ENCODE data around the gene ACAN.

ACAN gene

GRCh38 chr15:88839961-88840360 is 36.7 kb downstream of the ACAN start:
- TF ChIP-seq, protein P1, sequence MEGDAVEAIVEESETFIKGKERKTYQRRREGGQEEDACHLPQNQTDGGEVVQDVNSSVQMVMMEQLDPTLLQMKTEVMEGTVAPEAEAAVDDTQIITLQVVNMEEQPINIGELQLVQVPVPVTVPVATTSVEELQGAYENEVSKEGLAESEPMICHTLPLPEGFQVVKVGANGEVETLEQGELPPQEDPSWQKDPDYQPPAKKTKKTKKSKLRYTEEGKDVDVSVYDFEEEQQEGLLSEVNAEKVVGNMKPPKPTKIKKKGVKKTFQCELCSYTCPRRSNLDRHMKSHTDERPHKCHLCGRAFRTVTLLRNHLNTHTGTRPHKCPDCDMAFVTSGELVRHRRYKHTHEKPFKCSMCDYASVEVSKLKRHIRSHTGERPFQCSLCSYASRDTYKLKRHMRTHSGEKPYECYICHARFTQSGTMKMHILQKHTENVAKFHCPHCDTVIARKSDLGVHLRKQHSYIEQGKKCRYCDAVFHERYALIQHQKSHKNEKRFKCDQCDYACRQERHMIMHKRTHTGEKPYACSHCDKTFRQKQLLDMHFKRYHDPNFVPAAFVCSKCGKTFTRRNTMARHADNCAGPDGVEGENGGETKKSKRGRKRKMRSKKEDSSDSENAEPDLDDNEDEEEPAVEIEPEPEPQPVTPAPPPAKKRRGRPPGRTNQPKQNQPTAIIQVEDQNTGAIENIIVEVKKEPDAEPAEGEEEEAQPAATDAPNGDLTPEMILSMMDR (IDR thresholded peaks at IDR 0.05; ENCODE audit: insufficient read depth, low read length, poor library complexity, severe bottlenecking), result no peak
- Histone ChIP-seq H3K4me3 (replicated peaks; ENCODE audit: low read depth, low read length) (no peak overlapping the region), H3K27me3 (replicated peaks; ENCODE audit: control insufficient read depth, insufficient read depth, low read length) (no peaks in the 10 kb centered on the region), H3K36me3 (ENCODE audit: control insufficient read depth, insufficient read depth, low read length) (no peaks in the 10 kb centered on the region)
- DNase-seq (ENCODE audit: extremely low read depth, insufficient read length), result no peak

- TF ChIP-seq, protein P1 (IDR thresholded peaks at IDR 0.05; ENCODE audit: insufficient read depth, low read length, poor library complexity, severe bottlenecking), result no peak
- no peak for DNase-seq (ENCODE audit: extremely low read depth, insufficient read length)
- H3K4me3 ChIP-seq (replicated peaks; ENCODE audit: low read depth, low read length), result no peak overlapping the region
- no peaks in the 10 kb centered on the region for H3K36me3 ChIP-seq (ENCODE audit: control insufficient read depth, insufficient read depth, low read length)
- H3K27me3 ChIP-seq (replicated peaks; ENCODE audit: control insufficient read depth, insufficient read depth, low read length), result no peaks in the 10 kb centered on the region
These were observed 38.0 kb downstream of the ACAN start for GRCh38 chr15:88841236-88841635.

DNA sequence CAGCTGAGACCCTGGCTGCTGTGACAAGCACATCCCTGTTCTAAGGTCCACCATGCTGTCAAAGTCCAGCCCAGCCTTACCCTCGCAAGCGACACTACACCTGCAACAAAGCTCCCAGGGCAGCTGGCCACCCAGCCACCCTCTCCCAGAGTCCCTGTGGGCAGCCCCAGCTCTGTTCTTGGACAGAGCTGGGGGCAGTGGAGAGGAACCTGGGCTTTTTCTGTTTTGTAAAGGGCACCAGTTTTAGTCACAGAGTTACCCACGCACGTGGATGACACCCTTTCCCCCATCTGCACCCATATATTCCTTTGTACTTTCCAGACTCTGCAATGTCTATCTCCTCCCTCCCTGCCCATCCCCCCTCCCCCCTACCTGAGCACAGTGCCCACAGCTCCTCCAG is 38.9 kb downstream of the ACAN start:
- no peak overlapping the region for H3K4me3 ChIP-seq (replicated peaks; ENCODE audit: low read depth, low read length)
- no peaks in the 10 kb centered on the region for H3K36me3 ChIP-seq (ENCODE audit: control insufficient read depth, insufficient read depth, low read length)
- no peak for DNase-seq (ENCODE audit: extremely low read depth, insufficient read length)
- TF ChIP-seq, protein P1 (IDR thresholded peaks at IDR 0.05; ENCODE audit: insufficient read depth, low read length, poor library complexity, severe bottlenecking), result no peak
- no peaks in the 10 kb centered on the region for H3K27me3 ChIP-seq (replicated peaks; ENCODE audit: control insufficient read depth, insufficient read depth, low read length)

DNA sequence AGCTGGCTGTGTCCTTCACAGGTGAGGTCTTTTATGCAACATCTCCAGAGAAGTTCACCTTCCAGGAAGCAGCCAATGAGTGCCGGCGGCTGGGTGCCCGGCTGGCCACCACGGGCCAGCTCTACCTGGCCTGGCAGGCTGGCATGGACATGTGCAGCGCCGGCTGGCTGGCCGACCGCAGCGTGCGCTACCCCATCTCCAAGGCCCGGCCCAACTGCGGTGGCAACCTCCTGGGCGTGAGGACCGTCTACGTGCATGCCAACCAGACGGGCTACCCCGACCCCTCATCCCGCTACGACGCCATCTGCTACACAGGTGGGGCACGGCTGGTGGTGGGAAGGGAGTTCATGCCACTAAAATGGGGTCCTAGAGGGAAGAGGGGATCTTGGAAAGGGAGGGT is 40.1 kb downstream of the ACAN start:
- TF ChIP-seq, protein P1 (IDR thresholded peaks at IDR 0.05; ENCODE audit: insufficient read depth, low read length, poor library complexity, severe bottlenecking), result no peak
- no peaks in the 10 kb centered on the region for H3K36me3 ChIP-seq (ENCODE audit: control insufficient read depth, insufficient read depth, low read length)
- no peak for DNase-seq (ENCODE audit: extremely low read depth, insufficient read length)
- no peaks in the 10 kb centered on the region for H3K27me3 ChIP-seq (replicated peaks; ENCODE audit: control insufficient read depth, insufficient read depth, low read length)
- no peak overlapping the region for H3K4me3 ChIP-seq (replicated peaks; ENCODE audit: low read depth, low read length)

GRCh38 chr15:88844749-88845386 is 41.6 kb downstream of the ACAN start:
- Histone ChIP-seq H3K36me3 (ENCODE audit: control insufficient read depth, insufficient read depth, low read length) (no peaks in the 10 kb centered on the region), H3K27me3 (replicated peaks; ENCODE audit: control insufficient read depth, insufficient read depth, low read length) (no peaks in the 10 kb centered on the region), H3K4me3 (replicated peaks; ENCODE audit: low read depth, low read length) (no peak overlapping the region)
- TF ChIP-seq, protein P1 (IDR thresholded peaks at IDR 0.05; ENCODE audit: insufficient read depth, low read length, poor library complexity, severe bottlenecking), result no peak
- no peak for DNase-seq (ENCODE audit: extremely low read depth, insufficient read length)

GRCh38 chr15:88845616-88846015 is 42.4 kb downstream of the ACAN start:
- TF ChIP-seq, protein P1 (IDR thresholded peaks at IDR 0.05; ENCODE audit: insufficient read depth, low read length, poor library complexity, severe bottlenecking), result no peak
- no peak for DNase-seq (ENCODE audit: extremely low read depth, insufficient read length)
- no peaks in the 10 kb centered on the region; the same call in 1 of the 2 replicates for H3K27me3 ChIP-seq (replicated peaks; ENCODE audit: control insufficient read depth, insufficient read depth, low read length)
- no peak overlapping the region for H3K4me3 ChIP-seq (replicated peaks; ENCODE audit: low read depth, low read length)
- H3K36me3 ChIP-seq (ENCODE audit: control insufficient read depth, insufficient read depth, low read length), result no peaks in the 10 kb centered on the region

Measured in GM06990 (cell line).